HG02759 (cell line): ENCODE measurements around the gene KNCN.

ENCODE experiments used
- ATAC-seq: cut with Tn5 transposase; IDR thresholded peaks from one replicate; pipeline ENCODE4 v1.9.1; 2021; ENCODE audit warnings: mild to moderate bottlenecking, moderate library complexity; ENCODE audit not compliant: unreplicated experiment

Gene KNCN

DNA sequence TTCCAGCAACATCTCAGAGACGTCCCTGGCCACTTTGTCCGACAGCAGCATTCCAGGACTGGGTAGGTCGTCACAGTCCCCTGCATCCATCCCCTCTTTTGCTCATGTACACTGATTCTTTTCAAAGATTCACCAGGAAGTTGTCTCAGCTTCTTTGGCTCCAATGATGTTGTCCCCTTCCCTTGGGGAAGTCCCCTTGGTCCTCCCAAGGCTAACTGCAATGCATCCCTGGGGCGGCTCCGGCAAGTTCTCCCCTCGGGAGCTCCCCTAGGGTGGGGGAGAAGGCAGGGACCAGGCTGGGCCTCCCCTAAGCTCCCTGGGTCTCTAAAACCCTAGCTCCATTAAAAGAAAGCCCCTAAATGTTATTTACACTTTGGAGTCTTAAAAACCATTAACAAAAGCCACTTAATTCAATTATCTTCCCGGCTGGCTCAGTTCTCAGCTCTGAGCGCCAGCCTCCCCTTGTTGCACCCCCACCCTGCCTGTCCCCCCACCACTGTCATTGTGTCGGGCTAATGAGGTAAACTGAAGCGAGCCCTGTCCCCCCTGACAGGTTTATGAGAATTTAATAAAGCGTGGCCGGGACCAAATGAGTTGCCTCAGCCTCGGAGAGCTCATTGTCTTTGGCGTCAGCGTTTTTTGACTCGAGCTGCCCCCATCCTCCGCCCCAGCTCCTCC, 25.3 kb downstream of the KNCN start:
- ATAC-seq: no peak

- ATAC-seq: no peak
Measured at GRCh38 chr1:46525253-46525983, 26.0 kb downstream of the KNCN start.

DNA sequence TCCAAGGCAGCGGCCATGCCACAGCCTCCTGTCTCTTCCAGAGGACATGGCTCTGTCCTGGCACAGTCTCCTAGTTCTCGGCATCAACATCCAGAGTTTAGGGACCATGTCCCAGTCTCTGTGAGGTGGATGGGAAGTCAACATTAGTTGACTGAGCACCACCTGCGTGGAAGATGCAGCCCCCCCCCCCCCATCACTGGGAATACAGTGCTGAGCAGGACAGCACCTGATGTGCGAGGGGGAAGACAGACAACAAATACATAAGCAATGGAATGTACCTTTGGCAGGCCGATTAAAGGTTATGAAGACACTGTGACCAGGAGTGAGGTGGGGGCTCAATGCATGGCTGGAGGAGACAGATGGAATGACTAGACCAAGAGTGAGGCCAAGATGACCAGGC, 26.6 kb downstream of the KNCN start:
- ATAC-seq: no peak

GRCh38 chr1:46523496-46524353, 27.7 kb downstream of the KNCN start:
- ATAC-seq: no peak

DNA sequence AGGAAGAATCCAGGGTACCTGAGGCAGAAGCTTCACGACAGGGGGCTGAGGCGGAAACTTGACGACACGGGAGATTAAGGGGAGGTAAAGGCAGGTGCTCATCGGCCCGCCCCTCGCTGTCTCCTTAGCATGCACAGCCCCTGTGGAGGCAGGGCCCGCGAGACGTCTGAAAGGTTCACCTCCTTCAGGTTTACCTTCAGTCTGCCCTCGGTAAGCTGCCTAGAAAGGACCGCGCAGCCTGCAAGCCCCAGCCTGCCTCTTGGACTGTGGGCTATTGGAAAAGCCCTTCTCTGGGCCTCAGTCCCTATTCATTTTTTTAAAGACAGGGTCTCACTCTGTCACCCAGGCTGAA, 28.5 kb downstream of the KNCN start:
- no peak for ATAC-seq

GRCh38 chr1:46522184-46522968, 29.1 kb downstream of the KNCN start:
- no peak for ATAC-seq

DNA sequence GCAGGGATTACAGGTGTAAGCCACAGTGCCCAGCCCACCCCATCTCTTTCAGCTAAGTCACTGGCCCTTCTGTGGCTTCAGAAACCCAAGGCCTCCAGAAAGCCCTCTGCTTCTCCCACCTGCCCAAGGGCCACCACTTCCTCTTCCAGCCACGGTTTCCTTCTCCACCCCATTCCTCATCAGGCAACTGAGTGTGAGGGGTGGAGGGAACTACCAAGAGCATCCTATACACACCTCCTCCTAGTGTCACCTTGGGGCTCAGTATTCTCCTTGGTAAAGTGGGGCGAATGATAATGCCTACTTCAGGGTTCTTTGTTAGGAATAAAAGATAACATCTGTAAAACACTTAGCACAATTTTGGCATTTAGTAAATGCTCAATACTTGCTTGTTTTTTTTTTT, 30.0 kb downstream of the KNCN start:
- ATAC-seq: no peak

GRCh38 chr1:46520063-46520911, 31.2 kb downstream of the KNCN start:
- ATAC-seq: no peak

- no peak for ATAC-seq
Measured at GRCh38 chr1:46519209-46519608, 32.2 kb downstream of the KNCN start.

GRCh38 chr1:46517932-46518498, 33.4 kb downstream of the KNCN start:
- no peak for ATAC-seq

GRCh38 chr1:46517010-46517600, 34.3 kb downstream of the KNCN start:
- no peak for ATAC-seq

DNA sequence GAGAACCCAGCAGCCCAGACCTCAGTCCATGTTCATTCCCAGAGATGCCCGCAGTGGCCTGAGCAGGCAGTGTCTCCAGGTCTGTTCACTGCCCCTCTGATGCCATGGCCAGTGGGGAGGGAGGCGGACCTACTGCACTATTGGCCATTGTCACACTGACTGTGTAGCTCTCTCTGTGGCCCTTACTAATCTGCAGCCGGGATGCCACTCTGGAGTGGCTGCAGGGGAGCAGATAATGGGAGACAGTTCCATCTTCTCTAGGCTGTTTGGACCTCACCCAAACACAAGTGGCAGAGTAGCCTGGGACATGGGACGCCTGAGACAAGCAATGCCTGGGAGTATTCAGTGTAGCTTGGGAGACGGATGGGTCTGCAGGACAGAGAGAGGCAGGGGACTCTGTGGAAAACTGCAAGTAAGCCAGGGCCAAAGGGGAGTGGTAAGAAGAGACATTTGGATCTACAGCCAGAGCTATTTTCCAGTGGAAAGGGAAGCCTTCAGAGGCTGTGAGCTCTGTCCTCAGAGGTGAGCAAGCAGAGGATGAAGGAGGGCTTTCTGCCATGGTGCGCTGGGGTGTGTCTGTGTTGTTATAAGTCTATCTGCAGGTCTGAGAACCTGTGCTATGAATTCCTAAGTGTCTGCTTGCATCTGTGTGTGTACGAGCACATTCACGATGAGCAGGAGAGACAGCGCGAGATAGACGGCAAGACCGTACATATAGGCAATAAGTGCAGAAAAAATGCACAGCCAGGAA, 35.1 kb downstream of the KNCN start:
- no peak for ATAC-seq

- no peak for ATAC-seq
Measured at GRCh38 chr1:46515576-46515975, 35.9 kb downstream of the KNCN start.

DNA sequence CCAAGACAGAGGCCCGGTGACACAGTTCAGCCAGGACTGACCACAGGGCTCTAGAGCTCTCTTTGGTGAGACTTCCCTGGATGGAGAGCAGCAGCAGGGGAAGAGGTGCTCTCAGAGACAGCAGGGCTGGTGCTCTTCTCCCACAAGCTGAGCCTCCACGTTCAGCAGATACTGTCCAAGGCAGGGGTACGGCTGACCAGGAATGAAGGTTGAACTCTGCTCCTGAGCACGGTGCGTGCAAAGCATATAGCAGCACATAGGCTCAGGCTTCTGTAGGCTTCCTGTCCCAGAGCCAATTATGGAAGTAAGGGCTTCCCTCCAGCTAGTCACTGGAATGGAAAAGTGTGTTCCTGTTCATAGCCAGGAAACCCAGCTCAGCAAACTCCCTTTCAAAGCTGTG, 37.9 kb downstream of the KNCN start:
- no peak for ATAC-seq

DNA sequence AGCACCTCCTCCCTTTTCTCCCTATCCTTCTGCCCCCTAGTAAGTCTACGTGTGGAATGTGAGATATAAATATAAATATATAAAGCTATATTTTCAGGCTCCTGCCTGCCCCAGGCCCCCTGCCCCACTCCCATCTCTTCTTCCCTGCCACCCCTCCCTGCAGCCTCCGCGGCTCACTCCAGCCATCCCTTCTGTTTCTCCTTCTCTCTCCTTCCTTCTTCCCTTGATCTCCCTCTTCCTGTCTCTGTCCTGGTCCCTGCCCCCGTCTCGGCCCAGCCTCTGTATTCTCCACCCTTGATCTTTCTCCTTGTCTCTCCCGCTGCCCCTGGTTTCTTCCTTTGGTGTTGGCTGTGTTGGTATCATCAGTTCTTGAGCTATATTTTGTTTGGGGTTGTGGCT, 38.7 kb downstream of the KNCN start:
- ATAC-seq: no peak

GRCh38 chr1:46512135-46512791, 39.2 kb downstream of the KNCN start:
- no peak for ATAC-seq

DNA sequence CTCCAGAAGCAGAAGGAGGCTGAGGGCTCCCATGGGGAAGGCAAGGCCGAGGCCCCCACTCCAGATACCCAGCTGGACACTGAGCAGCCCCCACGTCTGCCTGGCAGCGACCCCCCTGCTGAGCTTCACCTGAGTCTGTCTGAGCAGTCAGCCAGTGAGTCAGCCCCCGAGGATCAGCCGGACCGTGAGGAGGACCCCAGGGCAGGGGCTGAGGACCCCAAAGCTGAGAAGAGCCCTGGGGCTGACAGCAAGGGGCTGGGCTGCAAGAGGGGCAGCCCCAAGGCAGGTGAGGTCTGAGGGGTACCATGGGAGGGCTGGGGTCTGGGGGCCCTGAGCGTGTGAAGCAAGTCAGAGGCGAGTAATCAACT, 40.5 kb downstream of the KNCN start:
- no peak for ATAC-seq

DNA sequence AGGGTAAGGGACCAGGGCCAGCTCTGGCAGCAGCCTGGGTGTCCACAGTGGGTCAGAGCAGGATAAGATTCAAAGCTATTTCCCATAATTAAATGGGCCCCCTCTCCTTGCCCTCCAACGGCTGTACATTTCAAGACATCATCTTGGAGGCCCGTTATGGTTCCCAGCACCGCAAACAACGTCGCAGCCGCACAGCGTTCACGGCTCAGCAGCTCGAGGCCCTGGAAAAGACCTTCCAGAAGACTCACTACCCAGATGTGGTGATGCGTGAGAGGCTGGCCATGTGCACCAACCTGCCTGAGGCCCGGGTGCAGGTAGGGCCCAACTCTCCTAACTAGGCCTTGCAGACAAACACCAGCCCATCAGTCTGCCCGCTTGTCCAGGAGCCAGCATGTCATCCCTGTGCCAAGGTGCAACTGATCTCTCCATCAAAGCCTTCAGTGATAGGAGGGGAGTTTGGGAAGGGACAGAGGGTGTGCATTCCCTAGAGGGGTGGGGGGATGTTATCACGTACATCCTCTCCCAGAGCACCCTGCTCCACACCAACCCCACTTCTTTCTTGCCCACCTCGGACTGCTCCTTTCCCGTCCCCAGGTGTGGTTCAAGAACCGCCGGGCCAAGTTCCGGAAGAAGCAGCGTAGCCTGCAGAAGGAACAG, 41.0 kb downstream of the KNCN start:
- no peak for ATAC-seq
